ENCODE results near the gene GAB1.

GRCh38 chr4:143513314-143514168 is 176.9 kb downstream of the GAB1 start, which contains the start of gene SMARCA5:
- TF ChIP-seq POLR2A (IDR thresholded peaks at IDR 0.05; ENCODE audit: extremely low read depth, insufficient read length) (peak; percentile 55), CTCF (IDR thresholded peaks at IDR 0.05; ENCODE audit: low read depth, low read length) (no peak), MAX (IDR thresholded peaks at IDR 0.05; ENCODE audit: low read depth, low read length) (peak; percentile 46; the same call in 1 of the 2 replicates), MYC (IDR thresholded peaks at IDR 0.05; ENCODE audit: low read depth, low read length) (0 out of 2 replicates have a peak, but pooled peaks have one; percentile 39)
